ENCODE results near the gene TGM4.

DNA sequence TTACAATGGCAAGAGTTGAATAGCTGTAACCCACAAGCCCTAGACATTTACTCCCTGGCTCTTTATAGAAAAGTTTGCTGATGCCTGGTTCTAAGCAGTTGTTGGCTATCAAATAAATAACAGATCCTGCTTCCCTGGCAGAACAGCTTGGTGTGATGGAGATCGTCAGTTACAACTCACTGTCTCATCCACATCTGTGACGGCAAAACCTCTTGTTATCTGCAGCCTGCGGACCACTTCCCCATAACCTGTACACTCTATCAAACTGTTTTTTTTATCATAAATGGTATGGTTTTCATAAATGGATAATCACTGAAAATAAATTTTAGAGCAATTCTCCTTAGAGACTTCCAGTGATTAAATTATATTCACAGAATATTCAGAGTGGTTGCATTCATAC lies 87.5 kb downstream of the TGM4 start:
- TF ChIP-seq, protein P1, sequence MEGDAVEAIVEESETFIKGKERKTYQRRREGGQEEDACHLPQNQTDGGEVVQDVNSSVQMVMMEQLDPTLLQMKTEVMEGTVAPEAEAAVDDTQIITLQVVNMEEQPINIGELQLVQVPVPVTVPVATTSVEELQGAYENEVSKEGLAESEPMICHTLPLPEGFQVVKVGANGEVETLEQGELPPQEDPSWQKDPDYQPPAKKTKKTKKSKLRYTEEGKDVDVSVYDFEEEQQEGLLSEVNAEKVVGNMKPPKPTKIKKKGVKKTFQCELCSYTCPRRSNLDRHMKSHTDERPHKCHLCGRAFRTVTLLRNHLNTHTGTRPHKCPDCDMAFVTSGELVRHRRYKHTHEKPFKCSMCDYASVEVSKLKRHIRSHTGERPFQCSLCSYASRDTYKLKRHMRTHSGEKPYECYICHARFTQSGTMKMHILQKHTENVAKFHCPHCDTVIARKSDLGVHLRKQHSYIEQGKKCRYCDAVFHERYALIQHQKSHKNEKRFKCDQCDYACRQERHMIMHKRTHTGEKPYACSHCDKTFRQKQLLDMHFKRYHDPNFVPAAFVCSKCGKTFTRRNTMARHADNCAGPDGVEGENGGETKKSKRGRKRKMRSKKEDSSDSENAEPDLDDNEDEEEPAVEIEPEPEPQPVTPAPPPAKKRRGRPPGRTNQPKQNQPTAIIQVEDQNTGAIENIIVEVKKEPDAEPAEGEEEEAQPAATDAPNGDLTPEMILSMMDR (IDR thresholded peaks at IDR 0.05; ENCODE audit: insufficient read depth, low read length, poor library complexity, severe bottlenecking): no peak
- TF ChIP-seq EZH2phosphoT487 (conservative IDR thresholded peaks at IDR 0.05; ENCODE audit: low read length): no peak
